ENCODE measurements around the gene OSCAR. TPM values are rescaled to one million over a fixed set of nuclear protein-coding genes. Genes with fewer than 3 reads are reported as not detected.
"Not testable (repeated sequence)": the region's sequence is repeated elsewhere in the genome, so short reads cannot be mapped to it uniquely, and the experiment has no call there.

The OSCAR gene
- total RNA-seq, 1 donor = 0.54 TPM

DNA sequence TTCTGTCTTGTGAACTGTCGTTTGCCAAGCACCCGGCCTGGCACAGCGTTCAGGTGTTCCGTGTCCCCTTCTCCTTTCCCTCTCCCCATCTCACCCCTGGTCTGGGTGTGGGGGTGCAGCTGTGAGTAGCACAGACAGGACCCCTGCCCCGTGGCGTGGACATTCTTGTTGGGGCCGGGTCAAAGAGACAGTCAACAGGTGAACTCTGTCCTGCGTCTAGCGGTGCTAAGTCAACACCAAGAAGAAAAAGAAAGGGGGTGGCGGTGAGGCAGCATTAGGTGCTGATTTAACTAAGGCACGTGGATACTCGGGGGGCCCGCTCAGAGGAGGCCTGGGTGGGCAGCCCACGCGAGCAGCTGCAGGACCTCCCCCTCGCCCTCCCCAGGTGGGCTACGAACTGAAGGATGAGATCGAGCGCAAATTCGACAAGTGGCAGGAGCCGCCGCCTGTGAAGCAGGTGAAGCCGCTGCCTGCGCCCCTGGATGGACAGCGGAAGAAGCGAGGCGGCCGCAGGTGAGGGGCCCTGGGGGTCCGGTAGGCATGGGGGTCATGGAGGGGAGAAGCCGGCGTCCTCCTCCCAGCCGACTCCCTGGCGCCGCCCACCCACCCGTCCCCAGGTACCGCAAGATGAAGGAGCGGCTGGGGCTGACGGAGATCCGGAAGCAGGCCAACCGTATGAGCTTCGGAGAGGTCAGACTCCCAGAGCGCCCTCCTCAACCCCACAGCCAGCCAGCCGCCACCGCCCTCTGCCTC, 27.3 kb upstream of the OSCAR start:
- DNase-seq (ENCODE audit: low read depth in 2 of 3, low spot score in 2 of 3) = no peak

DNA sequence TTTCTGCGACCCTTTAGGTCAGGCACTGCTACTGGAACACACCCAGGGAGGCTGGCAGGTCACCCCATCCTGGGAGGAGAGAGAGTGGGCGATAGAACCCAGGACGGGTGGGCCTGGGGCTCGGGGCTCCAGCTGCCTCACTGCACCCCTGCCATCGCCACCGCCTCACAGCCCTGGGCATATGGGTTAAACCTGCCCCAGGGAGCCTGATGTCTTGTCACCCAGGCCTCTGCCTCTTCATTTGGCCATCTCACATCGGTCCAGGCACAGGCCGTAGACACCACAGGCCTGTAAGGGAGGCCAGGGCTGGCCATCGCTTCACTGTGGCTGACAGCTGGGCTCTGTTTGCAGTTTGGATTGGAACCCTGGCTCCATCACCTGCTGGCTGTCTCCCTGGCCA, 25.1 kb upstream of the OSCAR start:
- DNase-seq (ENCODE audit: low read depth in 2 of 3, low spot score in 2 of 3) = no peak

DNA sequence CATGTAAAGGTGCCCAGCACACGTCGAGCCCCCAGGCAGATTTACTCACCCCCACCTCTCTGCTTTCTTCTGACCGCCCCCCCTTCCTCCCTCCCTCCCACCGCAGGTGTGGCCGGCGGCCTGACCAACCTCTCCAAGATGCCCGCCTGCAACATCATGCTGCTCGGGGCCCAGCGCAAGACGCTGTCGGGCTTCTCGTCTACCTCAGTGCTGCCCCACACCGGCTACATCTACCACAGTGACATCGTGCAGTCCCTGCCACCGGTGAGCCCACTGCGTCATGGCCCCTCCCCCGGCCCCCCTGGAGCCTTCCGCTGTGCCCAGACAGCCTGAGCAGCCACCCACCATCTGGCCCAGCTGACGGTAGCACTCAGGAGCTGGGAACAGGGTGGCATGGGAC, 23.8 kb upstream of the OSCAR start:
- DNase-seq (ENCODE audit: low read depth in 2 of 3, low spot score in 2 of 3) = no peak

DNA sequence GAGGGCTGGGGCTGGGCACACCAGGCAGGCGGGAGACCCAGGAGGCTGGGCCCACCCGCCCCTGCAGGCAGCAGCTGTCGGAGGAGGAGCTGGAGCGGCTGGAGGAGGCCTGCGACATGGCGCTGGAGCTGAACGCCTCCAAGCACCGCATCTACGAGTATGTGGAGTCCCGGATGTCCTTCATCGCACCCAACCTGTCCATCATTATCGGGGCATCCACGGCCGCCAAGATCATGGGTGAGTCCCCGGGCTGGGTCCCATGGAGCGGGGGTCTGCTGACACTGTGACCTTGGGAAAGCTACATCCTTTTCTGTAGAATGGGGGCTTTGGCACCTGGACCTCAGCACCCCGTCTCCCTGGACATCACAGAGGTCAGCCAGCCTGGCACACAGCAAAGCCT, 23.1 kb upstream of the OSCAR start:
- no peak for DNase-seq (ENCODE audit: low read depth in 2 of 3, low spot score in 2 of 3)

- no peak for DNase-seq (ENCODE audit: low read depth in 2 of 3, low spot score in 2 of 3)
These were observed 20.7 kb upstream of the OSCAR start for GRCh38 chr19:54121259-54121658.

- peak; percentile 96 to 99 (median 98) for DNase-seq (ENCODE audit: low read depth in 2 of 3, low spot score in 2 of 3)
These were observed 14.8 kb upstream of the OSCAR start, which contains the start of the genes PRPF31 and TFPT for GRCh38 chr19:54115109-54116063. TSS of gene PRPF31 (plus strand) at chr19:54115754. CDS start at chr19:54118279, 2,525 bp downstream. TSS of gene TFPT (minus strand) at chr19:54115657. CDS start at chr19:54115269, 388 bp downstream.

DNA sequence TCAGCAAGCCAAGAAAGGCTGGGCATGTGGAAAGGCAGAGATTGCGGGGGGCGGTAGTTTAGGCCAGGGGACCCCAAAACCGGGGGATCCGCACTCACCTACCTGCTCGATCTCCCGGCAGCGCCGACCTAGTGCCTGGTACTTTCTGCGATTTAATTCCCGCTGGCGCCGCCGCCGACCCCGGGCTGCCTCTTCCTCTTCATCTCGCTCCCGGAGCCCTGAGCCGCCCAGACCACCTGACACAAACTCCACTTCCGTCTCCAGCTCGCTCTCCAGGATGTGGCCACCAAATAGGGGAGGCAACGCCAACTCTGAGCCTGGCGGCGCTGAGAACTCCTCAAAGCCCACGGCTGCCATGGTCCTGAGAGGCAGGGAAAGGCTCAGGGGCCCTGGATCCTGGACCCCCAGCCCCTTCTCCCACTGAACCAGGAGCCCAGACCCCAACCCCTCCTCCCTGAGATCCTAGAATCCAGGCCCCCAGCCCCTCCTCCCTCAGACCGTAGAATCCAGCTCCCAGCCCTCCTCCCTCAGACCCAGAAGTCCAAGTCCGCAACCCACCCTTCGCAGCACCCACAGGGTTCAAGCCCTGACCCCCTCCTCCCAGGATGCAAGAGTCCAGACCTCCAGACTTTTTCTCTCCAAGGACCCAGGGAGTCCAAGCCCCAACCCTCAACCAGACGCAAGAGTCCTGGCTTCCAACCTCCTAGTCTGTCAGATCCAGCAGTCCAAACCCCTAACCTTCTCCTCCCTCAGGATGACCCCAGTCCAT, 13.9 kb upstream of the OSCAR start:
- peak in 2 of 3 donors; percentile 50 to 55 for DNase-seq (ENCODE audit: low read depth in 2 of 3, low spot score in 2 of 3)

DNA sequence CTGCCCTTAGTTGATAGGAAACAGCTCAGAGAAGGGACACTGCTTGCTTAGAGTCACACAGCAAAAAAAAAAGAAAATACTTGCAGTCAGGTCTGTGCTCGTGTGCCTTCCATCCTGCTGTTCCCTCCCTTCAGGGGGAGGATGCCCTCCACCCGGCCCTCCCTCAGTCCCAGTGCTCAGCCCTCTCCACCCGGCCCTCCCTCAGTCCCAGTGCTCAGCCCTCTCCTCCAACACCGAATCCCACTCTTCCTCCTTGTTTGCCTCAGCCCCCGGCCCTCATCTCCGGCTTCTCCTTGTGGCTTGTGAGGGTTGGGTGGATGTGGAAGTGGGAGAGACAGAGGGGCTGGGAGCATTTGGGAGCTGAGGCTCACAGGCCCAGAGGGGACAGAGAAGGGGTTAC, 9.0 kb upstream of the OSCAR start:
- no peak for DNase-seq (ENCODE audit: low read depth in 2 of 3, low spot score in 2 of 3)

GRCh38 chr19:54108496-54108895, 7.9 kb upstream of the OSCAR start:
- DNase-seq (ENCODE audit: low read depth in 2 of 3, low spot score in 2 of 3) = no peak

GRCh38 chr19:54107876-54108490, 7.4 kb upstream of the OSCAR start:
- DNase-seq (ENCODE audit: low read depth in 2 of 3, low spot score in 2 of 3) = no peak

- no peak for DNase-seq (ENCODE audit: low read depth in 2 of 3, low spot score in 2 of 3)
These were observed 6.1 kb upstream of the OSCAR start for GRCh38 chr19:54106716-54107115.

DNA sequence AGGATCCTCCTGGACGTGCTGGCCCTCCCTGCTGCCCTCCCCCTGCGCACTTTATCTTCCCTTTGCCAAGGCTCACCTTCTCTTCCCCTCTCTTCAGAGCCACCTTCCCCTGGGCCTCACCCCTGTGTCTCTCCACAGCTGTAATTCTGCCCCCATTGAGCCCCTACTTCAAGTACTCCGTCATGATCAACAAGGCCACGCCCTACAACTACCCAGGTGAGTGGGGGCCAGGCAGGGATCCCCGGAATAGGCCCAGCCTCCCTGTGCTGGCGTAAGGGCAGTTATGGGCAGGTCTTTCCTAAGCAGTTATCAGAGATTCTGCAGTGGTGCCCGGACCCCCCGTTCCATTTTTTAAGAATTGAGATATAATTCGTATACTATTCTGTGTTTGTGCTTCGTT, 5.2 kb upstream of the OSCAR start:
- no peak for DNase-seq (ENCODE audit: low read depth in 2 of 3, low spot score in 2 of 3)

DNA sequence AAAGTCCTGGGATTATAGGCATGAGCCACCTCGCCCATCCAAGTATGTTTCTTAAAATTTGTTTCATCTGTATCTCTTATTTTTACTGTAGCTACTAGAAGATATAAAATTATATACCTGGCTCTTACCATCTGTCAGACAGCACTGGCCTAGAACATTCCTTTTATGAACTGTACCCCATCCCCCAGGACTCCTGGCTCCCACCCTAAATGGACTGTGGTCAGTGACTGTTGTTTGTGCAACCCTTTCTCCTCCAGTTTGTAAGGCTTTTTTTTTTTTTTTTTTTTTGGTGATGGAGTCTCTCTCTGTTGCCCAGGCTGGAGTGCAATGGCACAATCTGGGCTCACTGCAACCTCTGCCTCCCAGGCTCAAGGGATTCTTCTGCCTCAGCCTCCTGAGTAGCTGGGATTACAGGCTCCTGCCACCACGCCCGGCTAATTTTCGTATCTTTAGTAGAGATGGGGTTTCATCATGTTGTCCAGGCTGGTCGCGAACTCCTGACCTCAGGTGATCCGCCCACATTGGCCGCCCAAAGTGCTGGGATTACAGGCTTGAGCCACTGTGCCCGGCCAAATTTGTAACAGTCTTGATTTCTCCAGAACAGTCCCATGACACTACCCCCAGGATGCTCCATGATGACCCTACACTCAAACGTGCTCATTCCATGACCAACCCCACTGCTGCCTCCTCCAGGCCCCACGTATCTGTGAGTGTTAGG, 4.6 kb upstream of the OSCAR start:
- DNase-seq (ENCODE audit: low read depth in 2 of 3, low spot score in 2 of 3) = no peak

DNA sequence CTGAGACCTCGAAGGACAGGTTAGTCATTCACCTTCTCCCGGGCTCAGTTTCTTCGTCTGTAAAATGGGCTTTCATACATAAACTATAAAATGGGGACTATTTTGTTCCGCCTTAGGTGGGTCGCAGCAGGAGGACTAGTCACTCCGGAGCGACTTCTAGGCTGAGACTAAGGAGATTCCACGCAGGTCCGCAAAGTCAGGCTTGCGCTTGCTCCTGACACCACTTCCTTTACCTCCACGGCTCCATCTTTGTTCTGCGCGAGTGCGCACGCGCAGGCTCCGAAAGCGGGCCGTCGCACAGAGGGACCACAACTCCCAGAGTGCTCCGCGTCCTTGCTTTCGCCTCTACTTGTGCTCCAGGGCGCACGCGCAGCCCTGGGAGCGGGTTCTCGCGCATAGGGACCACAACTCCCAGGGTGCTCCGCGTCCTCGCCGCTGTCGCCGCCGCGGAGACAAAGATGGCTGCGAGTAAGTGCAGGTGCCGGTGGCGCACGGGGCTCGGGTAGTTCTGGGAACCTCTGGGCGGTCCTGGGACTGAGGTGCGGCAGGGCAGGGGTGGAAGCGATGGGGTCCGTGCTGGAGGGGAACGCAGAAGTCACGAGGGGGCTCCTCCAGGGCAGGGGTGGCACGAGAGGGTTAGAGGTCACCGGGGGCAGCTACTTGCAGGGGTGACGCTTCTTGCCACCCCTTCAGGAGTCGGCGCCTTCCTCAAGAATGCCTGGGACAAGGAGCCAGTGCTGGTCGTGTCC, 2.0 kb upstream of the OSCAR start, which contains the start of gene NDUFA3:
Gene NDUFA3, plus strand, starts transcription at position 435 of the 749 bp plus-strand sequence. Its CDS starts 24 bp downstream, at position 459.
- DNase-seq (ENCODE audit: low read depth in 2 of 3, low spot score in 2 of 3) = peak; percentile 98 to 100 (median 99)

DNA sequence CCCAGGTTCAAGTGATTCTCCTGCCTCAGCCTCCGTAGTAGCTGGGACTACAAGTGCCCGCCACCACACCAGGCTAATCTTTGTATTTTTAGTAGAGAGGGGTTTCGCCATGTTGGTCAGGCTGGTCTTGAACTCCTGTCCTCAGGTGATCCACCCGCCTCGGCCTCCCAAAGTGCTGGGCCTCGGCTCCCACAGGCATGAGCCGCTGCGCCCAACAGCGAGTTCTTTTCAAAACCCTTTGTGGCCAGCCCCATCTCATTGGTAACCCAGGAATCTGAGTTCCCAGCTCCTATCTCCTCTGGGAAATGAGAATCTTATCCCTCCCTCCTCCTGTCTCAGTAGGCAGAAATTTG, 724 bp downstream of the OSCAR start:
- not testable (repeated sequence) for DNase-seq (ENCODE audit: low read depth in 2 of 3, low spot score in 2 of 3)

GRCh38 chr19:54099190-54099902, 1.3 kb downstream of the OSCAR start:
- no peak for DNase-seq (ENCODE audit: low read depth in 2 of 3, low spot score in 2 of 3)

DNA sequence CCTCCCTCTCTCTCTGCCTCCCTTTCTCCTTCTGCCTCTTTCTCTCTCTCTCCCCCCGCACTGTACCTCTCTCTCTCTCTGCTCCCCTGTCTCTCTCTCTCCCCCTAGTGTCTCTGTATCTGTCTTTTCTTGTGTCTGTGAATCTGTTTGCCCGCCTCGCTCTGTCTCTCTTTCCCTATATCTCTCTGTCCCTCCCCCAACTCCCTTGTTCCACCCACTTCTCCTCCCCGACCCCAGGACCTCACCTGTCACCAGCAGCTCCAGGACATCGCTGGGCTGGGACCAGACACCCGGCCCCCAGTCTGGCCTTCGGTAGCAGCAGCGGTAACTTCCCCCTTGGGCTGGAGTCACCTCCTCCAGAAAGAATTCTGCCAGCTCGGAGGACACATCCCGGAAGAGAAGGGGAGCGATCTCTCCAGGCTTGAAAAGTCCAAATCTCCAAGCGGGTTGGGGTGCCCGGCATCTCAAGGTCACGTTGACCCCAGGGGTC, 3.9 kb downstream of the OSCAR start:
- no peak for DNase-seq (ENCODE audit: low read depth in 2 of 3, low spot score in 2 of 3)

All from hematopoietic multipotent progenitor cell (in vitro differentiated cells).